ENCODE measurements around the gene KIRREL3.

GRCh38 chr11:126599217-126599897, 401.2 kb downstream of the KIRREL3 start:
- TF ChIP-seq, protein P1, sequence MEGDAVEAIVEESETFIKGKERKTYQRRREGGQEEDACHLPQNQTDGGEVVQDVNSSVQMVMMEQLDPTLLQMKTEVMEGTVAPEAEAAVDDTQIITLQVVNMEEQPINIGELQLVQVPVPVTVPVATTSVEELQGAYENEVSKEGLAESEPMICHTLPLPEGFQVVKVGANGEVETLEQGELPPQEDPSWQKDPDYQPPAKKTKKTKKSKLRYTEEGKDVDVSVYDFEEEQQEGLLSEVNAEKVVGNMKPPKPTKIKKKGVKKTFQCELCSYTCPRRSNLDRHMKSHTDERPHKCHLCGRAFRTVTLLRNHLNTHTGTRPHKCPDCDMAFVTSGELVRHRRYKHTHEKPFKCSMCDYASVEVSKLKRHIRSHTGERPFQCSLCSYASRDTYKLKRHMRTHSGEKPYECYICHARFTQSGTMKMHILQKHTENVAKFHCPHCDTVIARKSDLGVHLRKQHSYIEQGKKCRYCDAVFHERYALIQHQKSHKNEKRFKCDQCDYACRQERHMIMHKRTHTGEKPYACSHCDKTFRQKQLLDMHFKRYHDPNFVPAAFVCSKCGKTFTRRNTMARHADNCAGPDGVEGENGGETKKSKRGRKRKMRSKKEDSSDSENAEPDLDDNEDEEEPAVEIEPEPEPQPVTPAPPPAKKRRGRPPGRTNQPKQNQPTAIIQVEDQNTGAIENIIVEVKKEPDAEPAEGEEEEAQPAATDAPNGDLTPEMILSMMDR (IDR thresholded peaks at IDR 0.05), result no peak
- TF ChIP-seq POLR2A (IDR thresholded peaks at IDR 0.05) (no peak), POLR2AphosphoS5 (IDR thresholded peaks at IDR 0.05) (no peak)
